ENCODE results near the gene CD300LF.

Gene CD300LF

DNA sequence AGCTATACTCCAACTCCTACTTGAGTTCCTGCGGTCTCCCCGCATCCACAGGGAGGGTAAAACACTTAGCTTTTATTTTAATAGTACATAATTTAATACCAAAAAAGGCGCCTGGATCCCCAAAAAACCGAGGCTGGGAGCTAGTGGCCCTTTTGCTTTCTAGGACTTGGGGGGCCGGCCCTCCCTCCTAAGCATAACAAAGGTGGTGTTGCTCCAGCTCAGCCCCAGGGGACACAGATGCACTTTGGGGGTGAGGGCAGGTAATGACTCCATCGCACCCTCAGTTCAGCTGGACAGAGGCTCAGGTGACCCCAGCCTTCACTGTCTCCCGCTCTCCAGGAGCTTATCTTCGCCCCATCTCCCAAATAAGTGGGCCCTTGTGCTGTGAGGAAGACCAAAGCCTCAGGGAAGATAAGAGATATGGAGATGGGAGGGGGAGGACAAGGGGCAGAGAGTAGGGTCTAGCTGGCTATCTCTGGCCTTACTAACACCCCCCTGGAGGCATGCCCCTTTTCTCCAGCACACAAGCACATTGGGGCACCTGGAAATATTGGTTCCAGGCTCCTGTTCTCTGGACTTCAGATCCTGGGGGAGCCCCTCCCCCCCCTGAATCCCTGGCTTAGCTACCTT lies 32.9 kb upstream of the CD300LF start:
- no peak for DNase-seq (ENCODE audit: low read depth, low spot score)
- peaks cover 31% of the 10 kb centered on the region for H3K4me1 ChIP-seq (ENCODE audit: insufficient read depth, insufficient read length)

DNA sequence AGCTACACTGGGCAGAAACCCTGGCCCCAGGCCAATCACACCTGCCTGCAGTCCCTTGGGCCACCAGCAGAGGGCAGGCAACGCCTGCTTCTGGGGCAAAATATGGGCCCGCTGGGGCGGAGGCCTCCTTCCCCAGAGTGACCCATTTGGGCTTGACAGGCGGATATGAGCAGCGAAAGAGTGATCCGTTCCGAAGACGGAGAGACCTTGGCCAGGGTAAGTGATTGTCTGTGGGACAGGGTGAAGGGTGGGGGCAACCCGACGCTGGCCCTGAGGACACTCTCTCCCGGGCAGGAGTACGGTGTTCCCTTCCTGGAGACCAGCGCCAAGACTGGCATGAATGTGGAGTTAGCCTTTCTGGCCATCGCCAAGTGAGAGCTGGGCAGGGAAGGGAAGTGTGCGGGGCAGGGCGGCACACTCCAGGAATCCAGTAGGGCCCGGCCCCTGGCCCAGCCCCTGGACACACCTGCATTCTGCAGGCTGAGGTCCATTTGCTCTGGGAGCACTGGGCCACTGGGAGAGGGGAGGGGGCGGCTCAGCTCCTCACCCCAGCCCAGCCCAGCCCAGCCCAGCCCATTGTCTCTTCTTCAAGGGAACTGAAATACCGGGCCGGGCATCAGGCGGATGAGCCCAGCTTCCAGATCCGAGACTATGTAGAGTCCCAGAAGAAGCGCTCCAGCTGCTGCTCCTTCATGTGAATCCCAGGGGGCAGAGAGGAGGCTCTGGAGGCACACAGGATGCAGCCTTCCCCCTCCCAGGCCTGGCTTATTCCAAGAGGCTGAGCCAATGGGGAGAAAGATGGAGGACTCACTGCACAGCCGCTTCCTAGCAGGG lies 32.2 kb upstream of the CD300LF start:
- Histone ChIP-seq H3K36me3 (ENCODE audit: insufficient read depth, insufficient read length, low read length) (no peaks in the 10 kb centered on the region), H3K4me3 (ENCODE audit: insufficient read length, low read depth) (no peak overlapping the region), H3K9ac (ENCODE audit: insufficient read length, low read depth) (no peak overlapping the region), H3K4me1 (ENCODE audit: insufficient read depth, insufficient read length) (peaks cover 26% of the 10 kb centered on the region), H3K27me3 (ENCODE audit: insufficient read depth, insufficient read length) (no peaks in the 10 kb centered on the region), H3K9me3 (ENCODE audit: insufficient read depth, low read length) (no peaks in the 10 kb centered on the region)
- no peak for DNase-seq (ENCODE audit: low read depth, low spot score)
- no peak for TF ChIP-seq SUZ12 (IDR thresholded peaks at IDR 0.05; ENCODE audit: extremely low read depth, insufficient read depth, insufficient read length)
- TF ChIP-seq YY1 (IDR thresholded peaks at IDR 0.05; ENCODE audit: insufficient read depth, insufficient read length) = no peak
- no peak for TF ChIP-seq ZNF274 (IDR thresholded peaks at IDR 0.05; ENCODE audit: low read depth, low read length)

More for the DNA sequence above, 32.9 kb upstream of the CD300LF start:
- no peaks in the 10 kb centered on the region for H3K27me3 ChIP-seq (ENCODE audit: insufficient read depth, insufficient read length)
- TF ChIP-seq SUZ12 (IDR thresholded peaks at IDR 0.05; ENCODE audit: extremely low read depth, insufficient read depth, insufficient read length) (no peak), ZNF274 (IDR thresholded peaks at IDR 0.05; ENCODE audit: low read depth, low read length) (no peak)
- H3K9me3 ChIP-seq (ENCODE audit: insufficient read depth, low read length) = no peaks in the 10 kb centered on the region
- H3K9ac ChIP-seq (ENCODE audit: insufficient read length, low read depth) = peak overlapping the region; percentile 12
- peaks cover under 1% of the 10 kb centered on the region for H3K36me3 ChIP-seq (ENCODE audit: insufficient read depth, insufficient read length, low read length)
- H3K4me3 ChIP-seq (ENCODE audit: insufficient read length, low read depth) = no peak overlapping the region

DNA sequence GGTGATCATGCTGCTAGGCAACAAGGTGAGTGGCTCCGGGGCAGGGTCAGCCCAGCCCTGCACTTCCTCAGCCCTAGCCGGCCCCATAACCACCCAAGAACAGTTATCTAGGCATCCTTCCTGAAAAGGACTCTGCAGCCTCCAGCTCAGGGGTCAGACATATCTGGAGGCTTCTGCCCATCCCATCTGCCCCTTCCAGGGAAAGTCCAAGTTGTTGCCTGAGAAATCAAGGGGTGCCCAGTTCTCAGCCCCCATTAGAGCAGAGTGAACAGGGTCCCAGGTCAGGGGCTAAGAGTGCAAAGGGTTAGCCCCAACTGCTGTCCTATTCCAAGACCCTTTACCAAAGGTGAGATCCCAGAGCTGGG lies 31.6 kb upstream of the CD300LF start:
- peaks cover 26% of the 10 kb centered on the region for H3K4me1 ChIP-seq (ENCODE audit: insufficient read depth, insufficient read length)
- no peaks in the 10 kb centered on the region for H3K36me3 ChIP-seq (ENCODE audit: insufficient read depth, insufficient read length, low read length)
- TF ChIP-seq SUZ12 (IDR thresholded peaks at IDR 0.05; ENCODE audit: extremely low read depth, insufficient read depth, insufficient read length) = no peak
- H3K9me3 ChIP-seq (ENCODE audit: insufficient read depth, low read length) = no peaks in the 10 kb centered on the region
- DNase-seq (ENCODE audit: low read depth, low spot score) = no peak
- H3K4me3 ChIP-seq (ENCODE audit: insufficient read length, low read depth) = no peak overlapping the region
- H3K27me3 ChIP-seq (ENCODE audit: insufficient read depth, insufficient read length) = no peaks in the 10 kb centered on the region
- H3K9ac ChIP-seq (ENCODE audit: insufficient read length, low read depth) = no peak overlapping the region

DNA sequence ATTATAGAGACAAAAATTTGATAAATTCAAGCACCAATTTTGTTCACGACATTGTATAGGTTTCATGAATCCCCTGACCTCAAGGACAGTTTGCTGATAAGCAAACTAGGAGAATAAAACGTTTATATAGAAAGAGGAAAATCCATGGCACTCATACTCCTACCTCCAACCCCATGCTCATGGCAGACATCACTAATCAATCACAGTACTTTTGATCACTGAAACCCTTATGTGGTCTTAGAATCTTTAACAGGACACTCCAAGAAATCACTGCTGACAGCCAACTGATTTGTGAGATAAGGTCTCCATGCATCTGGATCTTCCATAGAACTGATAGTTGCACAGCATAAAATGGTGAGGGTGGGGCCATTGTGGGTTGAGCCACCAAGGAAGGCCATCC lies 31.0 kb upstream of the CD300LF start:
- TF ChIP-seq YY1 (IDR thresholded peaks at IDR 0.05; ENCODE audit: insufficient read depth, insufficient read length) (no peak), SUZ12 (IDR thresholded peaks at IDR 0.05; ENCODE audit: extremely low read depth, insufficient read depth, insufficient read length) (no peak), ZNF274 (IDR thresholded peaks at IDR 0.05; ENCODE audit: low read depth, low read length) (no peak)
- Histone ChIP-seq H3K9ac (ENCODE audit: insufficient read length, low read depth) (no peak overlapping the region), H3K36me3 (ENCODE audit: insufficient read depth, insufficient read length, low read length) (no peaks in the 10 kb centered on the region), H3K4me1 (ENCODE audit: insufficient read depth, insufficient read length) (peaks cover 27% of the 10 kb centered on the region), H3K9me3 (ENCODE audit: insufficient read depth, low read length) (no peaks in the 10 kb centered on the region), H3K4me3 (ENCODE audit: insufficient read length, low read depth) (no peak overlapping the region), H3K27me3 (ENCODE audit: insufficient read depth, insufficient read length) (no peaks in the 10 kb centered on the region)
- no peak for DNase-seq (ENCODE audit: low read depth, low spot score)

DNA sequence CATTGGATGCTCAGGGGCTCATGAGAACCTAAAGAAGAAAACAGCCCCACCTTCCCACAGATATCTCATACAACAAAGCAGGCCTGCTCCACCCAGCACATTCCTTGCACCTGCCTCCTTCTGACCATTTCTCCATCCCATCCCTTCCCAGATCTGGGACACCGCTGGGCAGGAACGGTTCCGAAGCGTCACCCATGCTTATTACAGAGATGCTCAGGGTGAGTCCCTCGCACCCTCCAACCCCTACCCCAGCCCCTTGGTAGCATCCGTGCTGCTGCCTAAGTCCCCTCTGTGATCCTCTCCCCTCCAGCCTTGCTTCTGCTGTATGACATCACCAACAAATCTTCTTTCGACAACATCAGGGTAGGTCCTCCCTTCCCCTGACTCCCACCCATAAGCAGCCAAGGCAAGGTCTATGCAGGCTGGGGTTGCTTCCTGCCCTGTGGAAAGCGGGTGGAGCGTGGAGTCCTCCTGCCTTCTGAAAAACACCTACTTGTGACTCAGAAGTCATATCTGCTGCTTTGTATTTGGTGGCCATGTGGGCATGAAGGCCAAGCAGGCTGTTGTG lies 30.3 kb upstream of the CD300LF start:
- Histone ChIP-seq H3K9me3 (ENCODE audit: insufficient read depth, low read length) (no peaks in the 10 kb centered on the region), H3K4me1 (ENCODE audit: insufficient read depth, insufficient read length) (peaks cover 33% of the 10 kb centered on the region), H3K36me3 (ENCODE audit: insufficient read depth, insufficient read length, low read length) (no peaks in the 10 kb centered on the region), H3K9ac (ENCODE audit: insufficient read length, low read depth) (no peak overlapping the region), H3K4me3 (ENCODE audit: insufficient read length, low read depth) (no peak overlapping the region), H3K27me3 (ENCODE audit: insufficient read depth, insufficient read length) (no peaks in the 10 kb centered on the region)
- DNase-seq (ENCODE audit: low read depth, low spot score) = no peak
- no peak for TF ChIP-seq SUZ12 (IDR thresholded peaks at IDR 0.05; ENCODE audit: extremely low read depth, insufficient read depth, insufficient read length)
- no peak for TF ChIP-seq ZNF274 (IDR thresholded peaks at IDR 0.05; ENCODE audit: low read depth, low read length)
- TF ChIP-seq YY1 (IDR thresholded peaks at IDR 0.05; ENCODE audit: insufficient read depth, insufficient read length) = no peak

DNA sequence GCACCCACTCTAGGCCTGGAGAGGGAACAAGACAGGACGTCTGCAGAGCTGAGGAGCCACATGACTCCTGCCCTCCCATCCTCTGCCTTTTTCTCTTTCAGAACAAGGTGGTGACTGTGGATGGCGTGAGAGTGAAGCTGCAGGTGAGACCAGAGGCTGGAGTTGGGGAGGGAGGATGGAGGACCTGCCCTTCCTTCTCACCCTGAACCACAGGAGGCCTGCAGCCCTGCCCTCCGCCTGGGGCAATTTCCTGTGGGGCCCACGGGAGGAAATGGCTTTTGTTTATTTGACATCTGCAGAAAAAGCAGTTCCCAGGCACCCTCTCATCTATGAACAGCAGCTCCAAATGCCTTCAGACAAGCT lies 29.4 kb upstream of the CD300LF start:
- H3K9ac ChIP-seq (ENCODE audit: insufficient read length, low read depth) = no peak overlapping the region
- H3K36me3 ChIP-seq (ENCODE audit: insufficient read depth, insufficient read length, low read length) = no peaks in the 10 kb centered on the region
- DNase-seq (ENCODE audit: low read depth, low spot score) = no peak
- no peaks in the 10 kb centered on the region for H3K27me3 ChIP-seq (ENCODE audit: insufficient read depth, insufficient read length)
- no peak overlapping the region for H3K4me3 ChIP-seq (ENCODE audit: insufficient read length, low read depth)
- H3K4me1 ChIP-seq (ENCODE audit: insufficient read depth, insufficient read length) = peaks cover 28% of the 10 kb centered on the region
- no peaks in the 10 kb centered on the region for H3K9me3 ChIP-seq (ENCODE audit: insufficient read depth, low read length)
- TF ChIP-seq ZNF274 (IDR thresholded peaks at IDR 0.05; ENCODE audit: low read depth, low read length) (no peak), SUZ12 (IDR thresholded peaks at IDR 0.05; ENCODE audit: extremely low read depth, insufficient read depth, insufficient read length) (no peak), YY1 (IDR thresholded peaks at IDR 0.05; ENCODE audit: insufficient read depth, insufficient read length) (no peak)

DNA sequence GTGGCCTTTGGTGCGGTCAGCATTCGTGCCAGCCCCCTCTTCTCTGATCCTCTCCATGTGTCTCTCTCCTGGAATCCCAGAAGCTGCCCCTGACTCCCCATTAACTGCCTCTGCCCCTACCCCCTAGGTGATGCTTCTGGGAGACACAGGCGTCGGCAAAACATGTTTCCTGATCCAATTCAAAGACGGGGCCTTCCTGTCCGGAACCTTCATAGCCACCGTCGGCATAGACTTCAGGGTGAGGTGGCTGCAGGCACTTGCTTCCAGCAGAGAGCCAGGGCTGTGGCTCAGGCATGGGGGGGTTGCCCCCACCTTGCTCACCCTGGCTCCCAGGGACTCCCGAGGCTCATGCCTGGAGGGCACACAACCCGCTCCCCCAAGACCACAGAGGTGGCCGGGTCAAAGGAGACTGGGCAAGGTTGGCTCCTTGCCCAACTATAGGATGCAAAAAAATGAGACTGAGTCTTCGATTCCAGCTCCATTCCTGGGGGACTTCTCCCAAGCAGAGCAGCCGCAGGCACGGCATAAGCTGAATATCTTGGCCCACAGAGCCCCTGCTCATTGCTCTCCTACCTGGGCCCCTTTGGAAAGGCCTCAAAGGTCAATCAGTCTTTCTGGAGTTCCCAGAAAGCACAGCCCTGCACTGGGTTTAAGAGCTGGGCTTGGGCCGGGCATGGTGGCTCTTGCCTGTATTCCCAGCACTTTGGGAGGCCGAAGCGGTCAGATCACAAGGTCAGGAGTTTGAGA lies 28.1 kb upstream of the CD300LF start:
- Histone ChIP-seq H3K9me3 (ENCODE audit: insufficient read depth, low read length) (no peaks in the 10 kb centered on the region), H3K4me3 (ENCODE audit: insufficient read length, low read depth) (no peak overlapping the region), H3K27me3 (ENCODE audit: insufficient read depth, insufficient read length) (no peaks in the 10 kb centered on the region), H3K9ac (ENCODE audit: insufficient read length, low read depth) (no peak overlapping the region), H3K36me3 (ENCODE audit: insufficient read depth, insufficient read length, low read length) (no peaks in the 10 kb centered on the region), H3K4me1 (ENCODE audit: insufficient read depth, insufficient read length) (peaks cover 17% of the 10 kb centered on the region)
- no peak for DNase-seq (ENCODE audit: low read depth, low spot score)
- TF ChIP-seq SUZ12 (IDR thresholded peaks at IDR 0.05; ENCODE audit: extremely low read depth, insufficient read depth, insufficient read length) = no peak
- no peak for TF ChIP-seq ZNF274 (IDR thresholded peaks at IDR 0.05; ENCODE audit: low read depth, low read length)
- no peak for TF ChIP-seq YY1 (IDR thresholded peaks at IDR 0.05; ENCODE audit: insufficient read depth, insufficient read length)
